Umbilical cord (tissue), 2 donors: ENCODE measurements around the gene UNK. TPM values are rescaled to one million over a fixed set of nuclear protein-coding genes. Genes with fewer than 3 reads are reported as not detected.

Experiments
- DNase-seq: peaks from one replicate; pipeline ENCODE4 v3.0.0-alpha.2; 2015; ENCODE audit warnings: low spot score
- total RNA-seq: library from RNA; depleted of rRNA; stranded (reverse); fragments of >200 nt; gene quantifications from one replicate; pipeline ENCODE4 v1.2.3, GENCODE V29; 2014; ENCODE audit warnings: low replicate concordance; ENCODE audit not compliant: insufficient read depth

UNK gene
- total RNA-seq, 1 donor from 2014 or later = 7.5 TPM

- no peak for DNase-seq
These were observed 34.5 kb downstream of the UNK start for GRCh38 chr17:75819116-75819515.

- DNase-seq = no peak
These were observed 35.1 kb downstream of the UNK start for GRCh38 chr17:75819678-75820077.

GRCh38 chr17:75820094-75821080 is 35.8 kb downstream of the UNK start:
- peak; percentile 78 for DNase-seq

- no peak for DNase-seq
These were observed 36.9 kb downstream of the UNK start for GRCh38 chr17:75821552-75821951.

DNA sequence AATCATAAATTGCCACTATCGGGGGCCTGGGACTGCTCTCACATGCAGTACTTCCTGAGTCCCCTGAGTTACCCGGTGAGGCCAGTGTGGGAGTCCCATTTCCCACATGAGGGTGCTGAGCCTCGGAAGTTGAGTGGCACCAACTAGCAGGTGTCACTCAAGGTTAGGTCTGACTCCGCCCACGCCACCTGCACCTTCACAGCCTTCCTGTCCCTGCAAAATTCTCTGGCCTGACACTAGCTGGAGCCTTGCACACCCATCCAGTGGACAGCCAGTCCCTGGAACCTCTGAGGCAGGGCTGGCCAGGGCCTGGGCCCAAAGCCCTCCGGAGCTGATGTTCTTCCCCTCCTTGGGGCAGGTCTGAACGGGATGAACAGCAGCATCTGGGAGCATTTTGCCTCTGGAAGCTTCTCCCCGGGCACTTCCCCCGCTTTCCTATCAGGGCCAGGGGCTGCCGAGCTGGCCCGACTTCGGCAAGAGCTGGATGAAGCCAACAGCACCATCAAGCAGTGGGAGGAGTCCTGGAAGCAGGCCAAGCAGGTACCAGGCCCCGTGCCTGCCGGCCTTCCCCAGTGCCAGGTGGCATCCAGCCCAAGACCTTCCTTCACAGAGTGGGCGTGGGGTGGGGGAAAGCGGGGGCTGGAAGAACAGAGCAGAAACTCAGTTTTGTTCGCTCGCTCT is 37.7 kb downstream of the UNK start:
- DNase-seq = no peak

- DNase-seq = no peak
These were observed 38.2 kb downstream of the UNK start for GRCh38 chr17:75822800-75823166.

DNA sequence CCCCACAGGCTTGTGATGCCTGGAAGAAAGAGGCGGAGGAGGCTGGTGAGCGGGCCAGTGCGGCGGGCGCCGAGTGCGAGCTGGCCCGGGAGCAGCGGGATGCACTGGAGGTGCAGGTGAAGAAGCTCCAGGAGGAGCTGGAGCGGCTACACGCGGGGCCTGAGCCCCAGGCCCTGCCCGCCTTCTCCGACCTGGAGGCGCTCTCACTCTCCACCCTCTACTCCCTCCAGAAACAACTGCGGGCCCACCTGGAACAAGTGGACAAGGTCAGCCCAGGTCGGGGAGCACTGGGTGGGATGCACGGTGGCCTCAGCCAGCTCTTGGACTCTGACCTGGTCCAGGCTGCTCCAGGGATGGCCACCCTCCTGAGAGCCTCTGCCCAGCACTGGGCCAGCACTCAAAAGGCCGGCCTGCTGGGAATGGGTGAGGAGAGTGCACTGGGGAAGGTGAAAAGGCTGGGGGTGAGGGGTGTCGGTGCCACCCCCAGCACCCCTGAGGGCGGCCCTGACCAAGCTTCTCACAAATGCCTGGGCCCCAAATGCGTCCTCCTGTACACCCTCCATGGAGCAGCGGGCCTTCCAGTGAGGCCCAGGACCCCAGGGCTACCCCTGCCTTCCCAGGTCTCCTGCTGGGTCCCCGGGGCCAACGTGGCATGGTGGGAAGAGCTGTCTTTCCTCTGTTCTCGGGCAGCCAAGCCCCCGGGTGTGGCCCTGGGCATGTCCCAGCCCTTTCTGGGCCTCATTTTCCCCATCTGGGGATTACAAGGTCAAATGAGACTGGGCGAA is 38.8 kb downstream of the UNK start:
- DNase-seq = no peak

DNA sequence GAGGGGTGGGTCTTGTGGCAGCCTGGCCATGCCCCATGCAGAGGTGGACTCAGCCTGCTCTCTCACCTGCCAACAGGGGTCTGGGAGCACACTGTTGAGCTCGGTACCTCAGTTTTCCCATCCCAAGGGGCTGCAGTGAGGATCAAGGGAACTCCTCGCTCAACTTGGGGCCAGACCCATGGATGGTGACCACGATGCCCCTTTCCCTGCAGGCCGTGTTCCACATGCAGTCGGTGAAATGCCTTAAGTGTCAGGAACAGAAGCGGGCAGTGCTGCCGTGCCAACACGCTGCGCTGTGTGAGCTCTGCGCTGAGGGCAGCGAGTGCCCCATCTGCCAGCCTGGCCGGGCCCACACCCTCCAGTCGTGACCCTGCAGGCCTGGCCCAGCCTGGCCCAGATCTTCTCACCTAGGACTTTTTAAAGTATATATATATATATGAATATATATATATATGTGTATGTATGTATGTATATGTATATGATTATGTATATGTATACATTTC is 39.5 kb downstream of the UNK start:
- no peak for DNase-seq

GRCh38 chr17:75824666-75825065 is 40.1 kb downstream of the UNK start:
- peak; percentile 92 for DNase-seq

DNA sequence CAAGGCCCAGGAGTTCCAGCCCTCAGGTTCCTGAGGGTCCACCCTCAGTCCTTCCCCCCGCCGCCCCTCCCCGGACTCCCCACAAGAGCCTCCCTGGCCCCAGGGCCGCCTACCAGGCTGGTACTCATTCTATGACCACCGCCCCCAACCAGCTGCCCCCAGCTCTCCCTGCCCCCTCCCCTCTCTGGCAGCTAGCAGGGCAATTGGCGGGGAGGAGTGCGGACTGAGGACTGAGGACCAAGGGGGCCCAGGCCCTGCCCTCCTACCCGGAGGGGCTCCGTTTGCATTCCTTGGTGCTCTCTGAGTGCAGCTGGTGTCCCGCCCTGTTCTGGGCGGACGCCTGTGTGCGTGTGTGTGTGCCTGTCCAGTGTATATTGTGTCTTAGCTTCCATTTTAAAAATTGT is 40.5 kb downstream of the UNK start:
- peak; percentile 87 for DNase-seq

DNA sequence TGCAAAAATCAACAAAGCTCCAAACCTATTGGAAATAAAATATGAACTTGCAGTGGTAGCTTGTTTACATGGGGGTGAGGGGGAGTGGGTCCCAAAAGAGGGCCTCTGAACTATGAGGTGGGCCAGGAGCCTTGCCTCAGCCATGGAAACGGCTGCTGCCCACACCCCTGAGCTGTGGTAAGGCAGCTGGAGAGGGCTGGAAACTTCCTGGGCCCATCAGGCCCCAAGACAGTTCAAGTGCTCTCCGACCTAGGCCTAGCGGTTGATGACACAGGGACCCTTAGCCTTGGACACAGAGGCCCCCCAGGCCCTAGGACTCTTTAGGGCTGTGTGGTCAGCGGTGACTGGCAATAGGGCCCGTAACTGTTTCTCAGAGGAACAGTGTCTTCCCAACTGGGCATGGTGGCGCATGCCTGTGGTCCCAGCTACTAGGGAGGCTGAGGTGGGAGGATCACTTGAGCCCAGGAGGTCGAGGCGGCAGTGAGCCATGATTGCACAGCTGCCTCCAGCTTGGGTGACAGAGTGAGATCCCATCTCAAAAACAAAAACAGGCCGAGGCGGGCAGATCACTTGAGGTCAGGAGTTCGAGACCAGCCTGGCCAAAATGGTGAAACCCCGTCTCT is 41.3 kb downstream of the UNK start:
- no peak for DNase-seq

DNA sequence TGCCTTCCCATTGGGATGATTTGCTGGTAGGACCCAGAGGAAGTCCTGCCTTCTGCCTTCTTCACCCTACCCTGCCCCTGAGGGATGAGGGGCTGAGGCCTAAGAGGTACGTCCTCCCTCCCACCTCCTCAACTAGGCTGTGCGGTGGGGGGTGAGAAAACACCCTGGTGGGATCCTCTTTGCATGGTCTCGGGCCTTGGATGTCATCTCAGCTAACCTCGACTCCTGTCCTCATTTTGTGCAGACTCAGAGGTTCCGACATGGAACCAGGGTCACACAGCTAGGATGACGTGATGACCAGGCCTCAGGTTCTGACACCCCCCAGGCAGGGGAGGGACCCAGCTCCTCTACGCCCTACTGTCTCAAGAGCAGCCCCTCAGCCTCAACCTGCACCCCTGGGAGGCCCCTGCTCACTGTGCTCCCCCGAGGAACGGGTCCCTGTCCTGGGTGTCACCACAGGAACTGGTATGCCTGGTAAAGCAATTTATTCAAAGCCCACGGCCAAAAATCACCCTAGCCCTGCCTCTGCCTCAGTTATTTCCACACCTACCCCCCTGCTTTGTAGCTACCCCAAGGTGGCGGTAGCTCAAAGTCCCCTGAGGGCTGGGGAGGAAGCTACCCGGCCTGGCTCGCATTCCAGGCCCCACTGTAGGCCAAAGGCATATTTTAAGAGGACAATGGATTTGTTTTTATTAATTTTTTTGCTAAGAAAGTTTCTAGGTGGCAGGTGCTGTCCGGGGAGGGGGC is 42.1 kb downstream of the UNK start:
- DNase-seq = no peak

DNA sequence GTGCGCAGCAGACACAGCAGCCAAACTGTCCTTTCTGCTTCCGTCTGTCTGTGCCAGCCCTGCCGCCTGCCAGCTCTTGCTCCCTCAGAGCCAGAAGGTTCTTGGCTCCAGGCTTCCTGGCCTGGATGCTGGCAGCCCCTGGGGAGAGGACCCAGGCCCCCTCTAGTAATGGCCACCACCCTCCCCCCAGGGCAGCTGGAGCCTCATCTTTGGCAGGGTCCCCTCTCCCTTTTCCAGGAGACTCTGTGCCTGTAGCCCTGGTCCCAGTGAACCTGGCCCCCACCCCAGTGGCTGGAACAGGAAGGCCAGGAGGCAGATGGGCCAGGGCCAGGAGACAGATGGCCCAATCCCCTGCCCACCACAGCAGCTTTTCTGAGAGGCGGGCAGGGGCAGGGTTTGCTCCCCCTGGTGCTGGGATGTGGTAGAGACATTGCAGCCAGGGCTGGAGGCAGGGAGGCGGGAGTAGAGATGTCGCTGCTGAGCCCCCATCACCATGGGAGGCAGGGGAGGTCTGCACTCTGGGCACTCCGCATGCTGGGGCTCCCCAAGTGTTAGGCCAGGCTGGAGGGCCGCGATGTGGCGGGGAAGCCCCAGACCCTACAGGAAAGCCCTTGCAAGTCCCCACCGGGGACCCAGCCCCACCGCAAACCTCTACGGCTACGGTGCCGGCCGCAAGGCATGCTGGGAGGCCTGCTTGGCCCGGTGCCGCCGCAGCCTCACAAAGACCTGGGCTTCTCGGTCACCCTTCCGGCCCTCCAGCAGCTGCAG is 42.9 kb downstream of the UNK start:
- DNase-seq = peak; percentile 66

- DNase-seq = no peak
These were observed 43.4 kb downstream of the UNK start for GRCh38 chr17:75828076-75828400.

GRCh38 chr17:75828741-75829140 is 44.1 kb downstream of the UNK start:
- no peak for DNase-seq

DNA sequence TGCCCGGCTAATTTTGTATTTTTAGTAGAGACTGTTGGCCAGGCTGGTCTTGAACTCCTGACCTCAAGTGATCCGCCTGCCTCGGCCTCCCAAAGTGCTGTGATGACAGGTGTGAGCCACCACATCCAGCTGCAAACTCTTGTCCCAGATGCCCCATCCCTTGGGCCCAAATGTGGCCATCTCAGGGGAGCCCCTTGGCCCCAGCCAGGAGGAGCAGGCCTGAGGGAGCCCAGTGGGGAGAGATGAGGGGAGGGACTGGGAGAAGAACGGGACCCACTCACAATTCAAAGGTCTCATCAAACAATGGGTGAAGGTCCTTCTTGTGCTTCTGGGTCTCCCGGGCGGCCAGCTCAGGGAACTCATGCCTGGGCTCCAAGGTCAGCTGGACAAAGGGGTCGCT is 45.1 kb downstream of the UNK start:
- no peak for DNase-seq

DNA sequence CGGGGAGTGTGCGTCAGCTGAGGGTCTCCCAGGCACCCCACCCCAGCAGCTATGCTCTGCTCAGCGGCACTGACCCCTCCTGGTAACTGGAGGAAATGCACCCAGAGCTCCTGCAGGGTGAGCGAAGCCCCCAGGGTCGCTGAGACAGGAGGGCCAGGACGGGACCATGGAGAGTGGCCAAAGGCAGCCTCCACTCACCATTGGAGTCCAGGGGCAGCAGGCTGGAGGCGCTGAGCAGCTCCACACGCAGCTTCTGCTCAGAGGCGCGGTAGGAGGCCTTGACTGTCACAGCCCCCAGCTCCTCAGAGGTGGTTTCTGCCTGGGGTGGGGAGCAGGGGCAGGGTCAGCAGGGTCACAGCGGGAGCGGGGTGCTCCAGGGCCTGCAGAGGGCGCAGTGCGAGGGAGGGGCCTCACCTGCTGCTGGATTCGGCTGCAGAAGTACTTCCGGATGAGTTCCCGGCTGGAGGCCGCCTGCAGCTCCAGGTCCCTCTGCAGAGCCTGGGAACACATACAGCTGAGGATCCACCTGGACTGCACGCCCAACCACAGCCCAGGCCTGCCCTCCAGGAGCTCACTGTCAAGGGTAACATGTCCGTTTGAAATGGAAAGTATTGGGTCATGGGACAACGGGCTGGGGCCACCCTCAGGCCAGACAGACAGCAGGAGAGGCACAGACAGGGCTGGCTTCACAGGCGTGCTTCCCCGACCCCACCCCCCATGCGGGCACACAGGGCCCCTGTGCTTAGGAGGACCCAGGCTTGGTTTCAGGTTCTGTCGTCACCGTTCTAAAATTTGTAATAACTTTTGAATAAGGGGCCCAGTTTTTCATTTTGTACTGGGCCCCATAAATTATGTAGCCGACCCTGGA is 45.8 kb downstream of the UNK start:
- DNase-seq = no peak

DNA sequence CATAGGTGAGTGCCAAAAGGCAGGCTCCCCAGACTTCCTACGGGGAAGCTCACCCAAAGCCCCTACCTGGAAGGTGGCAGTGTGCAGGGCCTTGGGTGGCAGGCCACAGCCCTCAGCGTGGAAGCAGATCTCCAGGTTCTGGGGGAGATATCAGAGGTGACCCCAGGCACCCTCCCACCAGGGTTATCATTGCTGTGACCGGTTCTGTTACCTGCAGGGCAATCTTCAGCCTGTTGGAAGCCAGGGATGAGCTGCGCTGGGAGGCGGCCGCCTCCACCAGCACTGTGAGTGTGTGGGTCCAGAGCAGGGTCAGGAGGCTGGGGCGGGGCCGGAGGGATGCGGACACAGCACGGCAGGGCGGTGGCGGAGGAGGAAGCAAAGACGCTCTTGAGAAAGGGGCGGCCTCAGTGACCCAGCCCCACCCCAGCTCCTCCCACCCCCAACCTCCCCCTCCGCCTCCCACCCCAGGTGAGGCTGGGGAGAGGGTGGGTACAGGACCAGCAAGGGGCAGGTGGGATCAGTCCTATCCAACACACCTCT is 46.5 kb downstream of the UNK start:
- no peak for DNase-seq

DNA sequence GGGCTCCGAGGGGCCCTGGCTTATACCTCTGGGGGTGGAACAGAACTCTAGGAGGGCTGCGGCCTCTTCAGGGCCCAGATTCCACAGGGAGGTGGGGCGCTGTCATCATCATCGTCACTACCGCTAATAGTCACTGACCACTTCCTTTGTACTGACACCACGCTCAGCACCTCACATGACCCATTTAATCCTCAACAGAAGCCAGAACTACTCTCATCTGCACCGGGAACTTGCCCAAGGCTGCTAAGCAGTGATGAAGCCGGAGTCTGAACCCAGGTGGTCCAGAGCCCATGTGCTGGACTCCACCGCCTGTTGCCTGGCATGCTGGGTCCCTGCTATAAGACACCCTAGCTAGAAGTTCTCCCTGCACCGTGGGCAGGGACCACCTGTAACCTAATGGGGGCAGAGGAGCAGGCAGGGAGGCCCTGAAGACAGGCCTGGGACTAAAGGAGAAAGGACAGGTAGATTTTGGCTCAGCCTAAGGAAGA is 47.6 kb downstream of the UNK start:
- DNase-seq = no peak
